Fibroblast of lung (primary cell): Measurements from ENCODE around the gene CDH9. TPM values are rescaled to one million over a fixed set of nuclear protein-coding genes. Genes with fewer than 3 reads are reported as not detected.

Source experiments
- DNase-seq, 2 donors: peaks; one replicate each; pipeline versions ENCODE4 v3.0.0 to v3.0.0-alpha.2; 2010; ENCODE audit warnings: low read depth in 2 of 2
- H2AFZ ChIP-seq: 2 replicates; pipeline ENCODE4 v1.5.1; 2012; ENCODE audit warnings: low read length, control low read depth, inconsistent platforms
- H3K27ac ChIP-seq: 2 replicates; pipeline ENCODE4 v1.5.1; 2011; ENCODE audit warnings: low read length, control low read depth; ENCODE audit not compliant: insufficient read depth
- H3K27me3 ChIP-seq: 2 replicates; pipeline ENCODE4 v1.5.1; 2011; ENCODE audit warnings: mild to moderate bottlenecking, low read length; ENCODE audit not compliant: control insufficient read depth, insufficient read depth
- H3K36me3 ChIP-seq: 2 replicates; pipeline ENCODE4 v1.5.1; 2011; ENCODE audit warnings: low read length; ENCODE audit not compliant: control insufficient read depth, insufficient read depth
- H3K4me1 ChIP-seq: 2 replicates; pipeline ENCODE4 v1.5.1; 2011; ENCODE audit warnings: low read length; ENCODE audit not compliant: control insufficient read depth, insufficient read depth; ENCODE audit errors: extremely low read depth
- H3K4me2 ChIP-seq: 2 replicates; pipeline ENCODE4 v1.5.1; 2011; ENCODE audit warnings: low read length, control low read depth; ENCODE audit not compliant: insufficient read depth; ENCODE audit errors: extremely low read depth
- H3K4me3 ChIP-seq, 4 experiments: fragments of 200-600 bp in 1 of 4; sonication (generic) in 1 of 4; replicated peaks in 1 of 4; 2 replicates each; pipeline ENCODE4 v1.5.1; 2011 to 2016; ENCODE audit warnings: low read length in 4 of 4, low read depth in 3 of 4, mild to moderate bottlenecking in 3 of 4, control low read depth in 2 of 4, inconsistent platforms in 1 of 4, mixed read lengths in 1 of 4; ENCODE audit not compliant: insufficient read depth in 1 of 4; ENCODE audit errors: control extremely low read depth in 1 of 4
- H3K79me2 ChIP-seq: 2 replicates; pipeline ENCODE4 v1.5.1; 2012; ENCODE audit warnings: mild to moderate bottlenecking, low read length, inconsistent platforms; ENCODE audit not compliant: control insufficient read depth, insufficient read depth
- H3K9ac ChIP-seq: 2 replicates; pipeline ENCODE4 v1.5.1; 2011; ENCODE audit warnings: mild to moderate bottlenecking, low read length, control low read depth; ENCODE audit not compliant: insufficient read depth
- H3K9me3 ChIP-seq: 2 replicates; pipeline ENCODE4 v1.5.1; 2012; ENCODE audit warnings: low read depth, low read length; ENCODE audit not compliant: control insufficient read depth, insufficient read depth
- H4K20me1 ChIP-seq: 2 replicates; pipeline ENCODE4 v1.5.1; 2011; ENCODE audit warnings: low read length; ENCODE audit not compliant: control insufficient read depth, insufficient read depth; ENCODE audit errors: extremely low read depth
- EZH2 ChIP-seq: IDR thresholded peaks from 2 replicates; pipeline ENCODE4 v1.5.1; 2012; ENCODE audit warnings: low read length, control low read depth, mild to moderate bottlenecking; ENCODE audit errors: missing control alignments
- polyA plus RNA-seq, 2 donors: library from polyadenylated mRNA; depleted of rRNA in 1 of 2; stranded (reverse) in 1 of 2; unstranded in 1 of 2; fragments of >200 nt; gene quantifications; 2 replicates each; pipeline ENCODE4 v1.2.1, GENCODE V29; 2011 to 2012; ENCODE audit warnings: missing spikeins in 1 of 2
- total RNA-seq: library from RNA; depleted of rRNA; stranded (reverse); fragments of >200 nt; gene quantifications from 2 replicates; pipeline ENCODE4 v1.2.1, GENCODE V29; 2014
- TF ChIP-seq, protein P1 (sequence below), 2 donors: IDR thresholded peaks in 1 of 2; conservative IDR thresholded peaks in 1 of 2; 1 replicate in 1 of 2; 2 replicates in 1 of 2; pipeline ENCODE4 v1.5.1; 2011 to 2012; ENCODE audit warnings: low read length in 2 of 2, control low read depth in 1 of 2, inconsistent platforms in 1 of 2, low read depth in 1 of 2, mild to moderate bottlenecking in 1 of 2

Gene CDH9
- total and polyA plus RNA-seq, 2 donors (not counting 1 experiment from before 2014, with no cell fraction given) = not detected

DNA sequence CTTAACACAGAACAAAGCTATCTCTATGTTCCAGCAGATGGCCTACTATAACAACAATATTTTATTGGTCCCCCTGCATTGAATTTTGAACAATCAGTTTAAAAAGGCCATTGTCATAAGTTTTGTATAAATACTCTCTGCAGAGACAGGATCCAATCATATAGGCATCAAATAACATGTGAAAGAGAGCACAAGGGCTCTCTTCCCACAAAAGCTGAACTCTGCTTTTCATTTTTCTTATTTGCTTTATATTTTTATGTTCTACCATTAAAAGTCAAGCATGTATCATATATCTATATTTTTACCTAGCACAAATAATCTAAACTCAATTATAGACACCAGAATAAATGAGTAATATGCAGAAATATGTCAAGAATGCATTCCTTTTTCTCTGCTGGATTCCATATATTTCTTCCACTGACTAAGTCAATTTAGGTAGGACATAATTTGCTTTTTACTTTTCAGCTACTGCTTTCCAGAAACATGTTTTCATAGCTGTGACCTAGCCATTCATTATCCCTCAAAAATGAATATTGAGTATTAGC lies 143.6 kb downstream of the CDH9 start:
- Histone ChIP-seq H3K27ac (no peak overlapping the region), H4K20me1 (no peaks in the 10 kb centered on the region), H2AFZ (no peak overlapping the region), H3K79me2 (no peaks in the 10 kb centered on the region), H3K9me3 (no peaks in the 10 kb centered on the region), H3K4me3 (no peak overlapping the region), H3K4me1 (no peaks in the 10 kb centered on the region), H3K9ac (no peak overlapping the region), H3K36me3 (no peaks in the 10 kb centered on the region), H3K4me2 (no peak overlapping the region), H3K27me3 (no peaks in the 10 kb centered on the region)
- no peak for TF ChIP-seq EZH2
- TF ChIP-seq, protein P1, sequence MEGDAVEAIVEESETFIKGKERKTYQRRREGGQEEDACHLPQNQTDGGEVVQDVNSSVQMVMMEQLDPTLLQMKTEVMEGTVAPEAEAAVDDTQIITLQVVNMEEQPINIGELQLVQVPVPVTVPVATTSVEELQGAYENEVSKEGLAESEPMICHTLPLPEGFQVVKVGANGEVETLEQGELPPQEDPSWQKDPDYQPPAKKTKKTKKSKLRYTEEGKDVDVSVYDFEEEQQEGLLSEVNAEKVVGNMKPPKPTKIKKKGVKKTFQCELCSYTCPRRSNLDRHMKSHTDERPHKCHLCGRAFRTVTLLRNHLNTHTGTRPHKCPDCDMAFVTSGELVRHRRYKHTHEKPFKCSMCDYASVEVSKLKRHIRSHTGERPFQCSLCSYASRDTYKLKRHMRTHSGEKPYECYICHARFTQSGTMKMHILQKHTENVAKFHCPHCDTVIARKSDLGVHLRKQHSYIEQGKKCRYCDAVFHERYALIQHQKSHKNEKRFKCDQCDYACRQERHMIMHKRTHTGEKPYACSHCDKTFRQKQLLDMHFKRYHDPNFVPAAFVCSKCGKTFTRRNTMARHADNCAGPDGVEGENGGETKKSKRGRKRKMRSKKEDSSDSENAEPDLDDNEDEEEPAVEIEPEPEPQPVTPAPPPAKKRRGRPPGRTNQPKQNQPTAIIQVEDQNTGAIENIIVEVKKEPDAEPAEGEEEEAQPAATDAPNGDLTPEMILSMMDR (conservative IDR thresholded peaks at IDR 0.05 in 1 of 2, IDR thresholded peaks at IDR 0.05 in 1 of 2; ENCODE audit: low read depth in 1 of 2, low read length in 2 of 2) = no peak
- peak in 1 of 2 donors; percentile 23 for DNase-seq

- H3K27ac ChIP-seq = no peak overlapping the region
- no peaks in the 10 kb centered on the region for H3K27me3 ChIP-seq
- H2AFZ ChIP-seq = no peak overlapping the region
- no peaks in the 10 kb centered on the region for H3K9me3 ChIP-seq
- no peak for DNase-seq
- no peak overlapping the region for H3K4me3 ChIP-seq
- no peaks in the 10 kb centered on the region for H3K36me3 ChIP-seq
- TF ChIP-seq EZH2 = no peak
- TF ChIP-seq, protein P1 (conservative IDR thresholded peaks at IDR 0.05 in 1 of 2, IDR thresholded peaks at IDR 0.05 in 1 of 2; ENCODE audit: low read depth in 1 of 2, low read length in 2 of 2) = no peak
- H3K4me1 ChIP-seq = no peaks in the 10 kb centered on the region
- H3K79me2 ChIP-seq = no peaks in the 10 kb centered on the region
- H4K20me1 ChIP-seq = no peaks in the 10 kb centered on the region
- no peak overlapping the region for H3K4me2 ChIP-seq
- no peak overlapping the region for H3K9ac ChIP-seq
Measured at GRCh38 chr5:26893078-26893477, 145.3 kb downstream of the CDH9 start.

GRCh38 chr5:26889815-26890214 lies 148.6 kb downstream of the CDH9 start:
- no peaks in the 10 kb centered on the region for H3K4me1 ChIP-seq

More at GRCh38 chr5:26889815-26890214, 148.6 kb downstream of the CDH9 start:
- Histone ChIP-seq H3K9me3 (no peaks in the 10 kb centered on the region), H4K20me1 (no peaks in the 10 kb centered on the region), H3K9ac (no peak overlapping the region), H3K27ac (no peak overlapping the region), H3K36me3 (no peaks in the 10 kb centered on the region), H3K27me3 (no peaks in the 10 kb centered on the region), H3K4me2 (no peak overlapping the region), H2AFZ (no peak overlapping the region), H3K4me3 (no peak overlapping the region), H3K79me2 (no peaks in the 10 kb centered on the region)
- TF ChIP-seq, protein P1 (conservative IDR thresholded peaks at IDR 0.05 in 1 of 2, IDR thresholded peaks at IDR 0.05 in 1 of 2; ENCODE audit: low read depth in 1 of 2, low read length in 2 of 2) = no peak
- no peak for TF ChIP-seq EZH2
- no peak for DNase-seq
